ENCODE results near the gene USP25.

- no peak for TF ChIP-seq EZH2 (IDR thresholded peaks at IDR 0.05; ENCODE audit: borderline replicate concordance, low read depth, low read length, severe bottlenecking)
- no peak for TF ChIP-seq CTCF (IDR thresholded peaks at IDR 0.05; ENCODE audit: borderline replicate concordance, extremely low read depth, low read length, poor library complexity, severe bottlenecking)
Measured at GRCh38 chr21:15749082-15749860, 19.5 kb downstream of the USP25 start.

Measured in DND-41 (cell line).